OCI-LY3 (cell line): Measurements from ENCODE around the gene PACRG.

ENCODE experiments used
- EZH2phosphoT487 ChIP-seq: fragments of 200-600 bp; shearing (Covaris generic); IDR thresholded peaks from 2 replicates; pipeline ENCODE4 v1.6.1; 2018; ENCODE audit warnings: antibody characterized with exemption, mixed run types, low read depth
- TF ChIP-seq, protein P1 (sequence below): fragments of 200-600, 300-600 bp; sonication (generic); IDR thresholded peaks from 2 replicates; pipeline ENCODE4 v1.5.1; 2014; ENCODE audit warnings: antibody characterized with exemption, low read length, low read depth

DNA sequence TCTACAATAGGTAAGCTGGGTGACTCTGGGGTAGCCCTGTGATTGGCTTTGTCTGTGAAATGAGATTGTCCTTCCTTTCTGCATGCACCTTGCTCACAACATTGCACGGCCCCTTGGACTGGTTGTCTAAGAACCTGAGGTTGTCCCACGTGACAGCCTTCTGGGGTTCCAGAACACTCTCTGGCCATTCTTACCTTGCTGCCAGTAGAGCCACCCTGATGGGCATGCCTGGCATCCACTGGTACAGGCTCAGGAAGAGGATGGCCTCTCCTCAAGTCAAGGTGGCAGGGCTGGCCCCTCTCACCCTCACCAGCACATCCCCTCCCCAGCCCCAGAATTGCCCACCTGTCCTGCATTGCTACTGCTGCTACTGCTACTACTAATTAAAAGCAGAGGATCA, 335.0 kb downstream of the PACRG start:
- TF ChIP-seq, protein P1, sequence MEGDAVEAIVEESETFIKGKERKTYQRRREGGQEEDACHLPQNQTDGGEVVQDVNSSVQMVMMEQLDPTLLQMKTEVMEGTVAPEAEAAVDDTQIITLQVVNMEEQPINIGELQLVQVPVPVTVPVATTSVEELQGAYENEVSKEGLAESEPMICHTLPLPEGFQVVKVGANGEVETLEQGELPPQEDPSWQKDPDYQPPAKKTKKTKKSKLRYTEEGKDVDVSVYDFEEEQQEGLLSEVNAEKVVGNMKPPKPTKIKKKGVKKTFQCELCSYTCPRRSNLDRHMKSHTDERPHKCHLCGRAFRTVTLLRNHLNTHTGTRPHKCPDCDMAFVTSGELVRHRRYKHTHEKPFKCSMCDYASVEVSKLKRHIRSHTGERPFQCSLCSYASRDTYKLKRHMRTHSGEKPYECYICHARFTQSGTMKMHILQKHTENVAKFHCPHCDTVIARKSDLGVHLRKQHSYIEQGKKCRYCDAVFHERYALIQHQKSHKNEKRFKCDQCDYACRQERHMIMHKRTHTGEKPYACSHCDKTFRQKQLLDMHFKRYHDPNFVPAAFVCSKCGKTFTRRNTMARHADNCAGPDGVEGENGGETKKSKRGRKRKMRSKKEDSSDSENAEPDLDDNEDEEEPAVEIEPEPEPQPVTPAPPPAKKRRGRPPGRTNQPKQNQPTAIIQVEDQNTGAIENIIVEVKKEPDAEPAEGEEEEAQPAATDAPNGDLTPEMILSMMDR = no peak
- TF ChIP-seq EZH2phosphoT487 = no peak
